Heart right ventricle (tissue), 16 donors: ENCODE measurements around the gene RAPGEF5. TPM values are rescaled to one million over a fixed set of nuclear protein-coding genes. Genes with fewer than 3 reads are reported as not detected.

Source experiments
- ATAC-seq, 8 donors: fragments of 200-7000 bp; cut with Tn5 transposase; one replicate each; pipeline ENCODE4 v1.9.1; 2020; ENCODE audit warnings: mild to moderate bottlenecking in 8 of 8, moderate library complexity in 8 of 8, moderate number of reproducible peaks in 1 of 8
- DNase-seq, 2 donors: peaks; one replicate each; pipeline ENCODE4 v3.0.0-alpha.2; 2020
- H3K27ac ChIP-seq, 10 donors: fragments of 200-600 bp; sonication (generic) in 2 of 10; one replicate each; pipeline versions ENCODE4 v1.5.0 to v1.8.0; 2020 to 2022; ENCODE audit warnings: mild to moderate bottlenecking in 3 of 10
- H3K27me3 ChIP-seq, 7 donors: fragments of 200-600 bp; one replicate each; pipeline ENCODE4 v1.8.0; 2021 to 2022; ENCODE audit warnings: mild to moderate bottlenecking in 2 of 7
- H3K36me3 ChIP-seq, 9 donors: fragments of 200-600 bp; sonication (generic) in 1 of 9; one replicate each; pipeline versions ENCODE4 v1.5.0 to v1.8.0; 2020 to 2022; ENCODE audit warnings: mild to moderate bottlenecking in 2 of 9
- H3K4me1 ChIP-seq, 9 donors: fragments of 200-600 bp; sonication (generic) in 1 of 9; one replicate each; pipeline versions ENCODE4 v1.5.0 to v1.8.0; 2020 to 2022; ENCODE audit warnings: mild to moderate bottlenecking in 4 of 9
- H3K4me3 ChIP-seq, 10 donors: fragments of 200-600 bp; sonication (generic) in 2 of 10; one replicate each; pipeline versions ENCODE4 v1.5.0 to v1.8.0; 2020 to 2022; ENCODE audit warnings: mild to moderate bottlenecking in 7 of 10, moderate library complexity in 2 of 10
- H3K9me3 ChIP-seq, 11 donors: fragments of 200-600 bp in 10 of 11; sonication (generic) in 2 of 11; one replicate each; pipeline versions ENCODE4 v1.5.0 to v1.8.0; 2013 to 2022; ENCODE audit warnings: mild to moderate bottlenecking in 2 of 11, control low read depth in 1 of 11, moderate library complexity in 1 of 11
- WGBS, 2 donors: extraction: QIAGEN DNeasy Blood & Tissue Kit; methylation state at CpG; one replicate each; pipeline ENCODE4 v1.1.7; 2013; ENCODE audit warnings: inconsistent platforms in 1 of 2; 5-methylcytosine and 5-hydroxymethylcytosine counted together
- intact Hi-C, 10 donors: fragments of 100-400 bp; cut with DNase I; formaldehyde crosslinking; loops; one replicate each; pipeline versions ENCODE4 v1.11.1 to v1.14.2; 2022
- polyA plus RNA-seq, 2 donors: library from polyadenylated mRNA; stranded (reverse); fragments of 200-250 nt; gene quantifications; one replicate each; pipeline ENCODE4 v1.2.3, GENCODE V29; 2013
- total RNA-seq, 10 donors: library from RNA; stranded (reverse); fragmentation: NEBNext Ultra II Directional in 3 of 10; extraction: Animal tissue kit (Norgen Biotek cat#: 25700) in 3 of 10; gene quantifications; one replicate each; pipeline versions ENCODE4 v1.2.1 to v1.2.4, GENCODE V29; 2021 to 2023
- TF ChIP-seq, protein P1 (sequence below), 9 donors: fragments of 200-600 bp; sonication (generic) in 2 of 9; IDR thresholded peaks; one replicate each; pipeline versions ENCODE4 v1.5.0 to v1.8.0; 2021 to 2022; ENCODE audit warnings: antibody characterized with exemption in 9 of 9, mild to moderate bottlenecking in 5 of 9, moderate library complexity in 1 of 9
- donor health status: Arrhythmogenic right ventricular cardiomyopathy.
- donor health status: ischemic (EF 13 %, LVEDD 7.1; RV severe dilation, severe dysfunction).
- donor health status: healthy with polysubstance abuse.
- donor health status: DM: no; HTN: yes; CAD: no.
- donor health status: DM: no; HTN: no; CAD: no.
- donor health status: ischemic (EF 25% LVEDD 6.9; RV normal size, moderate dysfunction).
- donor health status: ischemic (EF 25% LVEDD 5.7; RV mildly dilated, moderate dysfunction).
- donor health status: healthy.
- donor health status: DM: yes; HTN: yes; CAD: no.
- donor health status: Ischemic cardiomyopathy.
- donor health status: ischemic (EF 35%, LVEDD 5.7; RV mildly dilated, moderate dysfunction).
- donor health status: nonischemic (EF 11% LVEDD 7.7; RV severe dilation, severe dysfunction).
- donor health status: DM: yes; HTN: yes; CAD: no.
- donor health status: PGD.
- donor health status: ischemic (EF 29% LVEDD 5.4; RV normal size, mild dysfunction).
- donor health status: nonischemic (EF 23%, LVEDD 6.1; RV moderate dilation, normal function).

Gene RAPGEF5
- total and polyA plus RNA-seq, 12 donors = 4.3 to 33.3 (median 14.3) TPM

GRCh38 chr7:22241805-22242390, 115.1 kb downstream of the RAPGEF5 start:
- intact Hi-C loops = loop anchor here in 1 of 10 donors (10.0 kb wide), 1 partner anchor 63 kb away; no protein-coding TSS in a partner anchor
- Histone ChIP-seq H3K9me3 (peaks cover 0 to 20% (median 9%) of the 10 kb centered on the region in 11 donors), H3K4me1 (no peaks in the 10 kb centered on the region), H3K27ac (no peak overlapping the region), H3K36me3 (no peaks in the 10 kb centered on the region), H3K4me3 (no peak overlapping the region), H3K27me3 (no peaks in the 10 kb centered on the region)
- TF ChIP-seq, protein P1, sequence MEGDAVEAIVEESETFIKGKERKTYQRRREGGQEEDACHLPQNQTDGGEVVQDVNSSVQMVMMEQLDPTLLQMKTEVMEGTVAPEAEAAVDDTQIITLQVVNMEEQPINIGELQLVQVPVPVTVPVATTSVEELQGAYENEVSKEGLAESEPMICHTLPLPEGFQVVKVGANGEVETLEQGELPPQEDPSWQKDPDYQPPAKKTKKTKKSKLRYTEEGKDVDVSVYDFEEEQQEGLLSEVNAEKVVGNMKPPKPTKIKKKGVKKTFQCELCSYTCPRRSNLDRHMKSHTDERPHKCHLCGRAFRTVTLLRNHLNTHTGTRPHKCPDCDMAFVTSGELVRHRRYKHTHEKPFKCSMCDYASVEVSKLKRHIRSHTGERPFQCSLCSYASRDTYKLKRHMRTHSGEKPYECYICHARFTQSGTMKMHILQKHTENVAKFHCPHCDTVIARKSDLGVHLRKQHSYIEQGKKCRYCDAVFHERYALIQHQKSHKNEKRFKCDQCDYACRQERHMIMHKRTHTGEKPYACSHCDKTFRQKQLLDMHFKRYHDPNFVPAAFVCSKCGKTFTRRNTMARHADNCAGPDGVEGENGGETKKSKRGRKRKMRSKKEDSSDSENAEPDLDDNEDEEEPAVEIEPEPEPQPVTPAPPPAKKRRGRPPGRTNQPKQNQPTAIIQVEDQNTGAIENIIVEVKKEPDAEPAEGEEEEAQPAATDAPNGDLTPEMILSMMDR (IDR thresholded peaks at IDR 0.05) = no peak
- ATAC-seq (no peak), DNase-seq (no peak)
- 84 to 86% methylated on average over 2 of the region's 2 CpGs for WGBS, 2 donors

DNA sequence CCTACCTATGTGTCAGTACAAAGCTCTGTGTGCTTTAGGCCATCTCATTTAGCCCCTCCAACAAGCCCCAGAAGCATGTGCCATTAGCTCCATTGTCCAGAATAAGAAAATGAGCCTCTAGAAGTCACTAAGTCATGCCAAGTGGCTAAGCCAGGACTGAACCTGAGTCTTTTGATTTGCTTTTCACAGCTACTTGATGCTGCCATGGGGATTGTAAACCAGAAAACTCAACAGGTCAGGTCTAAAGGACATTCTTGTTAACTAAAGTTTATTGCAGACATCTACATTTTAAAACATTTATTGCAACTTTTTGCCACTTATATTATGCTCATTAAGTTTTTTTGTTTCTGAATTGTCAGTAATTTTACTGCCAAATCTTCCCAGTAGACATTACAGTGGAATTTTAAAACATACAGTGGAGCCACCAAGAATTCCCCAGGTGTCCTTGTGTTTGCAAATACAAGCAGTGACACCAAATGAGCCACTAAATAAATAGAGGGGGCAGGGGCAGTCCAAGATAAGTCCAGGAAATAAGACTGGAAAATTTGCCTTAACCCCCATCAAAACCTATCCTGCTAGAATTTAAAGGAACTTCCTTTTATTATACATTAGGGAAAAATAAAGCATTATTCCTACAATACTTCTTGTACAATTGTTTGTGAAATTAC, 115.9 kb downstream of the RAPGEF5 start:
- H3K4me3 ChIP-seq = no peak overlapping the region
- H3K9me3 ChIP-seq = peaks cover 0 to 12% (median 2%) of the 10 kb centered on the region in 11 donors
- ATAC-seq = no peak
- H3K27me3 ChIP-seq = no peaks in the 10 kb centered on the region
- intact Hi-C loops = loop anchor here in 1 of 10 donors (10.0 kb wide), 1 partner anchor 64 kb away; no protein-coding TSS in a partner anchor
- no peak overlapping the region for H3K27ac ChIP-seq
- DNase-seq = no peak
- H3K4me1 ChIP-seq = no peaks in the 10 kb centered on the region
- no peaks in the 10 kb centered on the region for H3K36me3 ChIP-seq
- TF ChIP-seq, protein P1 (IDR thresholded peaks at IDR 0.05) = no peak

- no peaks in the 10 kb centered on the region for H3K36me3 ChIP-seq
- no peak for ATAC-seq
- H3K4me1 ChIP-seq = peaks cover 0 to 6% (median 0%) of the 10 kb centered on the region in 9 donors
- H3K27ac ChIP-seq = no peak overlapping the region
- no peaks in the 10 kb centered on the region for H3K9me3 ChIP-seq
- 92 to 96% methylated on average over 3 of the region's 3 CpGs for WGBS, 2 donors
- DNase-seq = no peak
- no peaks in the 10 kb centered on the region for H3K27me3 ChIP-seq
- intact Hi-C loops = no loop called here
- H3K4me3 ChIP-seq = no peak overlapping the region
- TF ChIP-seq, protein P1 (IDR thresholded peaks at IDR 0.05) = no peak
Measured at GRCh38 chr7:22238354-22239311, 118.3 kb downstream of the RAPGEF5 start.

GRCh38 chr7:22235134-22235533, 121.8 kb downstream of the RAPGEF5 start:
- intact Hi-C loops = no loop called here
- Histone ChIP-seq H3K4me3 (no peak overlapping the region), H3K4me1 (peaks cover 0 to 6% (median 0%) of the 10 kb centered on the region in 9 donors), H3K9me3 (no peaks in the 10 kb centered on the region), H3K27me3 (no peaks in the 10 kb centered on the region), H3K36me3 (no peaks in the 10 kb centered on the region), H3K27ac (no peak overlapping the region)
- no peak for DNase-seq
- TF ChIP-seq, protein P1 (IDR thresholded peaks at IDR 0.05) = no peak
- WGBS, 2 donors = 96 to 98% methylated on average over 2 of the region's 2 CpGs
- ATAC-seq = no peak
